ENCODE results near the gene ARHGAP33. TPM values are rescaled to one million over a fixed set of nuclear protein-coding genes. Genes with fewer than 3 reads are reported as not detected.
A peak's percentile ranks its signal among the peaks of the same experiment; 100 is the strongest.

ARHGAP33 gene, protein sequence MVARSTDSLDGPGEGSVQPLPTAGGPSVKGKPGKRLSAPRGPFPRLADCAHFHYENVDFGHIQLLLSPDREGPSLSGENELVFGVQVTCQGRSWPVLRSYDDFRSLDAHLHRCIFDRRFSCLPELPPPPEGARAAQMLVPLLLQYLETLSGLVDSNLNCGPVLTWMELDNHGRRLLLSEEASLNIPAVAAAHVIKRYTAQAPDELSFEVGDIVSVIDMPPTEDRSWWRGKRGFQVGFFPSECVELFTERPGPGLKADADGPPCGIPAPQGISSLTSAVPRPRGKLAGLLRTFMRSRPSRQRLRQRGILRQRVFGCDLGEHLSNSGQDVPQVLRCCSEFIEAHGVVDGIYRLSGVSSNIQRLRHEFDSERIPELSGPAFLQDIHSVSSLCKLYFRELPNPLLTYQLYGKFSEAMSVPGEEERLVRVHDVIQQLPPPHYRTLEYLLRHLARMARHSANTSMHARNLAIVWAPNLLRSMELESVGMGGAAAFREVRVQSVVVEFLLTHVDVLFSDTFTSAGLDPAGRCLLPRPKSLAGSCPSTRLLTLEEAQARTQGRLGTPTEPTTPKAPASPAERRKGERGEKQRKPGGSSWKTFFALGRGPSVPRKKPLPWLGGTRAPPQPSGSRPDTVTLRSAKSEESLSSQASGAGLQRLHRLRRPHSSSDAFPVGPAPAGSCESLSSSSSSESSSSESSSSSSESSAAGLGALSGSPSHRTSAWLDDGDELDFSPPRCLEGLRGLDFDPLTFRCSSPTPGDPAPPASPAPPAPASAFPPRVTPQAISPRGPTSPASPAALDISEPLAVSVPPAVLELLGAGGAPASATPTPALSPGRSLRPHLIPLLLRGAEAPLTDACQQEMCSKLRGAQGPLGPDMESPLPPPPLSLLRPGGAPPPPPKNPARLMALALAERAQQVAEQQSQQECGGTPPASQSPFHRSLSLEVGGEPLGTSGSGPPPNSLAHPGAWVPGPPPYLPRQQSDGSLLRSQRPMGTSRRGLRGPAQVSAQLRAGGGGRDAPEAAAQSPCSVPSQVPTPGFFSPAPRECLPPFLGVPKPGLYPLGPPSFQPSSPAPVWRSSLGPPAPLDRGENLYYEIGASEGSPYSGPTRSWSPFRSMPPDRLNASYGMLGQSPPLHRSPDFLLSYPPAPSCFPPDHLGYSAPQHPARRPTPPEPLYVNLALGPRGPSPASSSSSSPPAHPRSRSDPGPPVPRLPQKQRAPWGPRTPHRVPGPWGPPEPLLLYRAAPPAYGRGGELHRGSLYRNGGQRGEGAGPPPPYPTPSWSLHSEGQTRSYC
- polyA plus RNA-seq (2011; rRNA removed) (0.82 and 1.2 TPM in 2 replicates), polyA minus RNA-seq (2011; rRNA and poly(A)+ RNA removed) (1.5 and 1.8 TPM in 2 replicates)

GRCh38 chr19:35775298-35776101 lies at the start of gene ARHGAP33:
Gene ARHGAP33, plus strand, starts transcription at chr19:35775564. Its CDS starts 95 bp downstream, at chr19:35775659.
- CTCF ChIA-PET: no interaction called here
- POLR2A ChIA-PET: no interaction called here
- no peaks in the 10 kb centered on the region for H3K27me3 ChIP-seq (ENCODE audit: control insufficient read depth, insufficient read depth, low read length)
- H3K4me3 ChIP-seq (ENCODE audit: low read depth, low read length): peak within 1 kb of the TSS; percentile 72
- H3K9me3 ChIP-seq (ENCODE audit: control insufficient read depth, insufficient read depth, low read length): no peaks in the 10 kb centered on the region
- DNase-seq (ENCODE audit: low read depth, low spot score): peak; percentile 78
- no peak for TF ChIP-seq CTCF (IDR thresholded peaks at IDR 0.05; ENCODE audit: low read depth, low read length)
- no peak within 1 kb of the TSS for H3K27ac ChIP-seq (ENCODE audit: low read depth, low read length)

- POLR2A ChIA-PET: no interaction called here
- CTCF ChIA-PET: interaction anchor here (0.6 to 0.7 kb wide), 2 partner anchors 13 to 207 kb away, joined by 4 read pairs; no protein-coding TSS in a partner anchor
Observed at GRCh38 chr19:35727053-35727955, 48.1 kb upstream of the ARHGAP33 start.

DNA sequence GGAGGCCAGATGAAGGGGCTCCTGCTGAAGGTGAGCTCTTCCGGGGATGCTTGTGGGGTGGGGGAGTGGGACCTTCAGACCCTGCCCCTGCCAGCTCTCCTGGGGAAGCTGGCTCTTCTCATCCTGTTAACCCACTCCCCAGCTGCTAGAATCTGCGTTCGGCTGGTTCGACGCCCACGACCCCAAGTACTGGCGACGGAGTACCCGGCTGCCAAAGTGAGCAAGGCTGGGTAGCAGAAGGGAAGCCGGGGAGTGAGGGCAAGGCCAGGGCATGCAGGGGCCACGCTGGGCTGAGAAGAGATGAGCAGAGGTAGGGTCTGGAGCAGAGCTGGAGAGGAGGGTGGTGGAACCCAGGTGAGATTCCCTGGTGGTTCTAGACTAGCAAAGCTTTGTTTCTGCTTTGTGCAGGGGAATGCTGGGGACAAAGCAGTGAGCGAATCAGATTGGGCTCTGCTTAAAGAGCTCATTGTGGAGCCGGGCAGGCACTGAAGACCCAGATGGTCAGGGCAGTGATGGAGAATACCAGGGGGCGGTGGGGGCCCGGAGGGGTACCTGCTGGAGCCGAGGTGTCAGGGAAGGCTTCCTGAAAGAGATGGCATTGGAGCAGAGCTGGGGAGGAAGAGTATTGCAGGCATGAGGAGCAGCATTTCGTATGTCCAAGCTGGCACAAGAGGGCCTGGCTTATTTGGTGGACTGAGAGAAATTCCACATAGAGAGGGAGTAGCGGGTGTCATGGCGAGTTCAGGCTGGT lies 47.2 kb upstream of the ARHGAP33 start:
- CTCF ChIA-PET: interaction anchor here (0.6 kb wide), 1 partner anchor 206 kb away, joined by 4 read pairs; no protein-coding TSS in a partner anchor
- Histone ChIP-seq H3K27ac (ENCODE audit: low read depth, low read length) (no peak overlapping the region), H3K27me3 (ENCODE audit: control insufficient read depth, insufficient read depth, low read length) (no peaks in the 10 kb centered on the region), H3K9me3 (ENCODE audit: control insufficient read depth, insufficient read depth, low read length) (no peaks in the 10 kb centered on the region; the same call in 1 of the 2 replicates), H3K4me3 (ENCODE audit: low read depth, low read length) (no peak overlapping the region)
- no peak for TF ChIP-seq CTCF (IDR thresholded peaks at IDR 0.05; ENCODE audit: low read depth, low read length)
- no peak for DNase-seq (ENCODE audit: low read depth, low spot score)
- POLR2A ChIA-PET: no interaction called here

More at GRCh38 chr19:35727053-35727955, 48.1 kb upstream of the ARHGAP33 start:
- H3K27ac ChIP-seq (ENCODE audit: low read depth, low read length): no peak overlapping the region
- DNase-seq (ENCODE audit: low read depth, low spot score): no peak
- H3K4me3 ChIP-seq (ENCODE audit: low read depth, low read length): no peak overlapping the region
- no peak for TF ChIP-seq CTCF (IDR thresholded peaks at IDR 0.05; ENCODE audit: low read depth, low read length)
- H3K27me3 ChIP-seq (ENCODE audit: control insufficient read depth, insufficient read depth, low read length): no peaks in the 10 kb centered on the region
- no peaks in the 10 kb centered on the region; the same call in 1 of the 2 replicates for H3K9me3 ChIP-seq (ENCODE audit: control insufficient read depth, insufficient read depth, low read length)
